Upper lobe of left lung (tissue), 6 donors: ENCODE data around the gene AQP5. TPM values are rescaled to one million over a fixed set of nuclear protein-coding genes. Genes with fewer than 3 reads are reported as not detected.

Experiments used
- ATAC-seq, 2 donors: fragments of 200-7000 bp; cut with Tn5 transposase; one replicate each; pipeline ENCODE4 v1.9.1; 2022; ENCODE audit warnings: mild to moderate bottlenecking in 2 of 2, moderate library complexity in 2 of 2; ENCODE audit not compliant: low FRiP score in 2 of 2
- DNase-seq, 2 donors: peaks; one replicate each; pipeline ENCODE4 v3.0.0-alpha.2; 2019 to 2020
- H3K27ac ChIP-seq, 4 donors: fragments of 200-600 bp; sonication (generic); one replicate each; pipeline ENCODE4 v1.5.1; 2016 to 2019
- H3K27me3 ChIP-seq, 4 donors: fragments of 200-600 bp; sonication (generic); one replicate each; pipeline ENCODE4 v1.5.1; 2017 to 2019
- H3K36me3 ChIP-seq, 4 donors: fragments of 200-600 bp; sonication (generic); one replicate each; pipeline ENCODE4 v1.5.1; 2016 to 2019
- H3K4me1 ChIP-seq, 4 donors: fragments of 200-600 bp; sonication (generic); one replicate each; pipeline ENCODE4 v1.5.1; 2018 to 2019
- H3K4me3 ChIP-seq, 4 donors: fragments of 200-600 bp; sonication (generic); one replicate each; pipeline ENCODE4 v1.5.1; 2017 to 2019; ENCODE audit warnings: mild to moderate bottlenecking in 2 of 4, moderate library complexity in 1 of 4
- H3K9me3 ChIP-seq, 4 donors: fragments of 200-600 bp; sonication (generic); one replicate each; pipeline ENCODE4 v1.5.1; 2018 to 2019
- CTCF ChIP-seq, 6 experiments: fragments of 450-650 bp in 4 of 6; fragments of 200-600 bp in 2 of 6; sonication (generic) in 2 of 6; IDR thresholded peaks; one replicate each; pipeline ENCODE4 v1.5.1; 2016 to 2019; ENCODE audit warnings: antibody characterized with exemption in 6 of 6
- EP300 ChIP-seq, 4 donors: sonication (generic); formaldehyde crosslinking; IDR thresholded peaks; one replicate each; pipeline ENCODE4 v1.5.1; 2017; ENCODE audit warnings: antibody characterized with exemption in 4 of 4, control low read depth in 2 of 4
- POLR2A ChIP-seq, 4 donors: fragments of 450-650 bp; IDR thresholded peaks; one replicate each; pipeline ENCODE4 v1.5.1; 2016 to 2017; ENCODE audit warnings: antibody characterized with exemption in 4 of 4, mild to moderate bottlenecking in 2 of 4
- POLR2AphosphoS5 ChIP-seq, 2 donors: sonication (generic); formaldehyde crosslinking; IDR thresholded peaks; one replicate each; pipeline ENCODE4 v1.5.1; 2017; ENCODE audit warnings: antibody characterized with exemption in 2 of 2
- WGBS, 2 donors: methylation state at CpG; one replicate each; pipeline ENCODE4 v1.1.5; 2017 to 2018; 5-methylcytosine and 5-hydroxymethylcytosine counted together
- total RNA-seq, 6 donors: library from RNA; depleted of rRNA in 4 of 6; stranded (reverse); fragments of >200 nt in 4 of 6; gene quantifications; one replicate each; pipeline versions ENCODE4 v1.1.0 to v1.2.1, GENCODE V29; 2016 to 2021
- donor health status: DM: no; HTN: no; CAD: no; lungs with moderate emphysema.
- donor health status: DM: no; HTN: yes; CAD: no; lungs with severe emphysema.

AQP5 gene
- total RNA-seq, 6 donors from 2014 or later: 7.3 to 36.6 (median 18.1) TPM

- peak; percentile 85 to 94 for DNase-seq
- Histone ChIP-seq H3K4me3 (peak overlapping the region in 2 of 4 donors; percentile 23 to 27), H3K9me3 (no peaks in the 10 kb centered on the region), H3K27me3 (no peaks in the 10 kb centered on the region), H3K36me3 (no peaks in the 10 kb centered on the region), H3K4me1 (peaks cover 10 to 24% (median 14%) of the 10 kb centered on the region in 4 donors), H3K27ac (peak overlapping the region in 3 of 4 donors; percentile 27 to 56 (median 36))
- peak; percentile 90 to 97 for ATAC-seq
- TF ChIP-seq EP300 (IDR thresholded peaks at IDR 0.05): no peak
- TF ChIP-seq CTCF (IDR thresholded peaks at IDR 0.05): peak; percentile 75 to 85 (median 80)
- 11% methylated on average over 28 of the region's 28 CpGs for WGBS, 2 donors
Observed at GRCh38 chr12:49945394-49946080, 16.1 kb upstream of the AQP5 start.

DNA sequence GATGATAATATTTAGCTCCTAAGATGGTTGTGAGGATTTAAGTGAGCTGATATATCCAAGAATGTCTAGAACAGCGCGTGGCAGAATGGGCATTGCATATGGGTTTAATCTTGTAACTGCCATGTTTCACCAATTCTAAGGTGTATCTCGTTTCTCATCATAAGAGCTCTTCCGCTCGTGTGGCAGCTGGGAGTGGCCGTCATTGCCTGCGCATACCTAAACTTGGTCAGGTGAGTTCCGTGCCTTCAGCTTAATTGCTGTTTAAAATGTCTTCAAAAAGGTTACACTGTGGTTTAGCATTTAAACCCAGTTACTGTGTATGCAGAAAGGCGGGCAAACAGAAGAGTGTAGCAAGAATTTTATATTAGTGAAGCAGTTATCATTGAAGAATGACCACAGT is 15.6 kb upstream of the AQP5 start:
- H3K4me3 ChIP-seq: no peak overlapping the region
- 71% methylated on average over 9 of the region's 9 CpGs for WGBS, 2 donors
- peak overlapping the region in 2 of 4 donors; percentile 36 to 56 for H3K27ac ChIP-seq
- DNase-seq (peak in 1 of 2 donors; percentile 56), ATAC-seq (no peak)
- TF ChIP-seq POLR2AphosphoS5 (IDR thresholded peaks at IDR 0.05) (no peak), EP300 (IDR thresholded peaks at IDR 0.05) (no peak), POLR2A (IDR thresholded peaks at IDR 0.05) (no peak), CTCF (IDR thresholded peaks at IDR 0.05) (no peak)
- H3K4me1 ChIP-seq: peaks cover 10 to 24% (median 14%) of the 10 kb centered on the region in 4 donors
- H3K9me3 ChIP-seq: no peaks in the 10 kb centered on the region
- no peaks in the 10 kb centered on the region for H3K36me3 ChIP-seq
- H3K27me3 ChIP-seq: no peaks in the 10 kb centered on the region

DNA sequence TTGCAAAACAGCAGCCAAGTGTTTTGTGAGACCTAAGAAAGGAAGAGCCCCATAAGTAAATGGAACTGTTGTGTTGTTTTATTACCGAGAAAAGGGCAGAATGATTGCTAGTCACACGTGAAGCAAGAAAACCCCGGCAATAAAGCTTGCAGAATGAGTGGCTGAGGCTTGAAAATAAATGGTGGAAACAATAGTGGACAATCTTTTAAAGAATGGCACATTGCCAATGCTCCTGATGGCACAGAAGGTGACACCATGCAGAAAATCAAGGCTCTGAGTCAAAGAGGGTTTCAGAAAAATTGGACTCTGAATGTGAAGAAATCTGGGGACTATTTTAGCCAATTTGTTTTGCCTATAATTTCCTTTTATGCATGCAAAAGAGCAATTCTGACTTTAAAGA is 15.2 kb upstream of the AQP5 start:
- 56 to 69% methylated on average over 3 of the region's 3 CpGs for WGBS, 2 donors
- H3K4me3 ChIP-seq: no peak overlapping the region
- no peaks in the 10 kb centered on the region for H3K9me3 ChIP-seq
- no peak overlapping the region for H3K27ac ChIP-seq
- H3K27me3 ChIP-seq: no peaks in the 10 kb centered on the region
- TF ChIP-seq POLR2A (IDR thresholded peaks at IDR 0.05): no peak
- TF ChIP-seq CTCF (IDR thresholded peaks at IDR 0.05): no peak
- DNase-seq (no peak), ATAC-seq (no peak)
- H3K4me1 ChIP-seq: peaks cover 10 to 24% (median 14%) of the 10 kb centered on the region in 4 donors
- no peaks in the 10 kb centered on the region for H3K36me3 ChIP-seq

- Histone ChIP-seq H3K4me3 (no peak overlapping the region), H3K27ac (no peak overlapping the region), H3K4me1 (peaks cover 10 to 27% (median 19%) of the 10 kb centered on the region in 4 donors), H3K27me3 (no peaks in the 10 kb centered on the region), H3K36me3 (no peaks in the 10 kb centered on the region), H3K9me3 (no peaks in the 10 kb centered on the region)
- peak in 1 of 2 donors; percentile 8 for DNase-seq
- no peak for ATAC-seq
- WGBS, 2 donors: 82% methylated on average over 7 of the region's 7 CpGs
- TF ChIP-seq EP300 (IDR thresholded peaks at IDR 0.05): no peak
- no peak for TF ChIP-seq CTCF (IDR thresholded peaks at IDR 0.05)
- no peak for TF ChIP-seq POLR2A (IDR thresholded peaks at IDR 0.05)
- TF ChIP-seq POLR2AphosphoS5 (IDR thresholded peaks at IDR 0.05): no peak
Observed at GRCh38 chr12:49947593-49948226, 14.0 kb upstream of the AQP5 start.
